Thyroid gland (tissue), 4 donors: ENCODE data around the gene SMCO2. TPM values are rescaled to one million over a fixed set of nuclear protein-coding genes. Genes with fewer than 3 reads are reported as not detected.

Experiments
- DNase-seq, 2 donors: peaks; one replicate each; pipeline ENCODE4 v3.0.0-alpha.2; 2019
- H3K27ac ChIP-seq, 3 donors: fragments of 200-600 bp; sonication (generic); 1 replicate in 2 of 3; 2 replicates in 1 of 3; pipeline ENCODE4 v1.5.1; 2016 to 2019; ENCODE audit warnings: mild to moderate bottlenecking in 1 of 3, moderate library complexity in 1 of 3
- H3K27me3 ChIP-seq: fragments of 200-600 bp; sonication (generic); one replicate; pipeline ENCODE4 v1.5.1; 2019
- H3K36me3 ChIP-seq, 2 donors: fragments of 200-600 bp; sonication (generic); one replicate each; pipeline ENCODE4 v1.5.1; 2016 to 2019
- H3K4me1 ChIP-seq, 2 donors: fragments of 200-600 bp; sonication (generic); one replicate each; pipeline ENCODE4 v1.5.1; 2017 to 2019
- H3K4me3 ChIP-seq, 3 donors: fragments of 200-600 bp; sonication (generic); replicated peaks in 1 of 3; 1 replicate in 2 of 3; 2 replicates in 1 of 3; pipeline ENCODE4 v1.5.1; 2016; ENCODE audit warnings: mild to moderate bottlenecking in 1 of 3
- H3K9me3 ChIP-seq: fragments of 200-600 bp; sonication (generic); one replicate; pipeline ENCODE4 v1.5.1; 2017
- CTCF ChIP-seq, 6 experiments: fragments of 200-600 bp in 3 of 6; fragments of 450-650 bp in 3 of 6; sonication (generic) in 3 of 6; IDR thresholded peaks; one replicate each; pipeline ENCODE4 v1.5.1; 2016 to 2019; ENCODE audit warnings: antibody characterized with exemption in 6 of 6, mild to moderate bottlenecking in 2 of 6, inconsistent platforms in 1 of 6, moderate library complexity in 1 of 6
- POLR2A ChIP-seq, 2 donors: fragments of 450-650 bp; IDR thresholded peaks; one replicate each; pipeline ENCODE4 v1.6.1; 2017; ENCODE audit warnings: antibody characterized with exemption in 2 of 2, mild to moderate bottlenecking in 2 of 2, moderate library complexity in 1 of 2
- WGBS, 2 donors: methylation state at CpG; one replicate each; pipeline ENCODE4 v1.1.5; 2017; 5-methylcytosine and 5-hydroxymethylcytosine counted together
- intact Hi-C: fragments of 100-400 bp; cut with DNase I; formaldehyde crosslinking; loops from one replicate; pipeline ENCODE4 v1.15.1; 2023
- total RNA-seq, 4 donors: library from RNA; depleted of rRNA; stranded (reverse); fragments of >200 nt; gene quantifications; one replicate each; pipeline ENCODE4 v1.2.3, GENCODE V29; 2016

SMCO2 gene
- total RNA-seq, 4 donors from 2014 or later: not detected

- Histone ChIP-seq H3K27me3 (no peaks in the 10 kb centered on the region), H3K9me3 (no peaks in the 10 kb centered on the region), H3K4me1 (peaks cover 43 to 62% of the 10 kb centered on the region in 2 donors), H3K27ac (peak overlapping the region; percentile 63 to 80 (median 77)), H3K36me3 (no peaks in the 10 kb centered on the region), H3K4me3 (no peak overlapping the region)
- intact Hi-C loops: no loop called here
- peak; percentile 88 to 89 for DNase-seq
- 23 to 25% methylated on average over 12 of the region's 12 CpGs for WGBS, 2 donors
- TF ChIP-seq POLR2A (IDR thresholded peaks at IDR 0.05): peak in 1 of 2 donors; percentile 32
- TF ChIP-seq CTCF (IDR thresholded peaks at IDR 0.05): no peak
Measured at GRCh38 chr12:27549801-27550652, 103.5 kb downstream of the SMCO2 start.

GRCh38 chr12:27550653-27550975 lies 104.1 kb downstream of the SMCO2 start:
- DNase-seq: no peak
- 76 to 83% methylated on average over 4 of the region's 4 CpGs for WGBS, 2 donors
- Histone ChIP-seq H3K4me3 (no peak overlapping the region), H3K4me1 (peaks cover 44 to 62% of the 10 kb centered on the region in 2 donors), H3K27ac (peak overlapping the region; percentile 63 to 80 (median 77)), H3K9me3 (no peaks in the 10 kb centered on the region), H3K36me3 (no peaks in the 10 kb centered on the region), H3K27me3 (no peaks in the 10 kb centered on the region)
- no peak for TF ChIP-seq POLR2A (IDR thresholded peaks at IDR 0.05)
- TF ChIP-seq CTCF (IDR thresholded peaks at IDR 0.05): no peak
- intact Hi-C loops: no loop called here

- peak overlapping the region; percentile 30 to 79 (median 48) for H3K27ac ChIP-seq
- 70 to 80% methylated on average over 9 of the region's 9 CpGs for WGBS, 2 donors
- H3K4me3 ChIP-seq: no peak overlapping the region
- H3K9me3 ChIP-seq: no peaks in the 10 kb centered on the region
- intact Hi-C loops: no loop called here
- H3K27me3 ChIP-seq: no peaks in the 10 kb centered on the region
- TF ChIP-seq CTCF (IDR thresholded peaks at IDR 0.05) (no peak), POLR2A (IDR thresholded peaks at IDR 0.05) (no peak)
- H3K36me3 ChIP-seq: no peaks in the 10 kb centered on the region
- no peak for DNase-seq
- H3K4me1 ChIP-seq: peaks cover 46 to 64% of the 10 kb centered on the region in 2 donors
Measured at GRCh38 chr12:27551172-27551840, 104.8 kb downstream of the SMCO2 start.

Other genes with a start within 250 kb of the SMCO2 start
- gene STK38L, start 202.4 kb upstream of the SMCO2 start, total RNA-seq: 10 to 100 TPM; 20.1 to 42.2 (median 27.0) TPM
- gene BMAL2, start 113.9 kb upstream of the SMCO2 start, total RNA-seq: 1 to 10 TPM in 1 of 4 donors, under 1 TPM in 3; 0.63 to 3.2 (median 0.68) TPM
- 100 to 1,000 TPM; 135 to 199 (median 167) TPM for gene PPFIBP1, start 77.5 kb downstream of the SMCO2 start, total RNA-seq
- gene REP15, start 249.7 kb downstream of the SMCO2 start, total RNA-seq: 1 to 10 TPM; 1.8 to 7.2 (median 2.0) TPM